ENCODE data around the gene RRH.

GRCh38 chr4:109850601-109851000 lies 22.8 kb downstream of the RRH start:
- TF ChIP-seq, protein P1, sequence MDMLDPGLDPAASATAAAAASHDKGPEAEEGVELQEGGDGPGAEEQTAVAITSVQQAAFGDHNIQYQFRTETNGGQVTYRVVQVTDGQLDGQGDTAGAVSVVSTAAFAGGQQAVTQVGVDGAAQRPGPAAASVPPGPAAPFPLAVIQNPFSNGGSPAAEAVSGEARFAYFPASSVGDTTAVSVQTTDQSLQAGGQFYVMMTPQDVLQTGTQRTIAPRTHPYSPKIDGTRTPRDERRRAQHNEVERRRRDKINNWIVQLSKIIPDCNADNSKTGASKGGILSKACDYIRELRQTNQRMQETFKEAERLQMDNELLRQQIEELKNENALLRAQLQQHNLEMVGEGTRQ (CRISPR knock-in tag; IDR thresholded peaks at IDR 0.05) = no peak
- TF ChIP-seq, protein P2, sequence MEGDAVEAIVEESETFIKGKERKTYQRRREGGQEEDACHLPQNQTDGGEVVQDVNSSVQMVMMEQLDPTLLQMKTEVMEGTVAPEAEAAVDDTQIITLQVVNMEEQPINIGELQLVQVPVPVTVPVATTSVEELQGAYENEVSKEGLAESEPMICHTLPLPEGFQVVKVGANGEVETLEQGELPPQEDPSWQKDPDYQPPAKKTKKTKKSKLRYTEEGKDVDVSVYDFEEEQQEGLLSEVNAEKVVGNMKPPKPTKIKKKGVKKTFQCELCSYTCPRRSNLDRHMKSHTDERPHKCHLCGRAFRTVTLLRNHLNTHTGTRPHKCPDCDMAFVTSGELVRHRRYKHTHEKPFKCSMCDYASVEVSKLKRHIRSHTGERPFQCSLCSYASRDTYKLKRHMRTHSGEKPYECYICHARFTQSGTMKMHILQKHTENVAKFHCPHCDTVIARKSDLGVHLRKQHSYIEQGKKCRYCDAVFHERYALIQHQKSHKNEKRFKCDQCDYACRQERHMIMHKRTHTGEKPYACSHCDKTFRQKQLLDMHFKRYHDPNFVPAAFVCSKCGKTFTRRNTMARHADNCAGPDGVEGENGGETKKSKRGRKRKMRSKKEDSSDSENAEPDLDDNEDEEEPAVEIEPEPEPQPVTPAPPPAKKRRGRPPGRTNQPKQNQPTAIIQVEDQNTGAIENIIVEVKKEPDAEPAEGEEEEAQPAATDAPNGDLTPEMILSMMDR (IDR thresholded peaks at IDR 0.05) = no peak
- TF ChIP-seq TCF7 (CRISPR knock-in tag; IDR thresholded peaks at IDR 0.05; ENCODE audit: low read depth) = no peak
